ENCODE measurements around the gene SPATA13.

The SPATA13 gene

GRCh38 chr13:24261566-24261965, 101.0 kb downstream of the SPATA13 start:
- TF ChIP-seq CTCF (IDR thresholded peaks at IDR 0.05; ENCODE audit: low read depth, low read length, missing control alignments), result no peak
- in situ Hi-C loops (cut with HindIII; ENCODE audit: low pct_ligation_motif_present, low sequenced_read_pairs), result no loop called here
- Histone ChIP-seq H3K4me3 (ENCODE audit: low read depth, low read length) (no peak overlapping the region), H3K36me3 (replicated peaks) (no peaks in the 10 kb centered on the region), H3K27ac (no peak overlapping the region), H3K27me3 (replicated peaks) (no peaks in the 10 kb centered on the region)
- no peak for DNase-seq

GRCh38 chr13:24263632-24264031, 103.1 kb downstream of the SPATA13 start:
- Histone ChIP-seq H3K4me3 (ENCODE audit: low read depth, low read length) (no peak overlapping the region), H3K36me3 (replicated peaks) (no peaks in the 10 kb centered on the region), H3K27ac (no peak overlapping the region), H3K27me3 (replicated peaks) (no peaks in the 10 kb centered on the region)
- no peak for TF ChIP-seq CTCF (IDR thresholded peaks at IDR 0.05; ENCODE audit: low read depth, low read length, missing control alignments)
- peak; percentile 70 for DNase-seq
- in situ Hi-C loops (cut with HindIII; ENCODE audit: low pct_ligation_motif_present, low sequenced_read_pairs), result no loop called here

- no peak overlapping the region for H3K27ac ChIP-seq
- no peaks in the 10 kb centered on the region for H3K27me3 ChIP-seq (replicated peaks)
- no peak overlapping the region for H3K4me3 ChIP-seq (ENCODE audit: low read depth, low read length)
- DNase-seq, result no peak
- TF ChIP-seq CTCF (IDR thresholded peaks at IDR 0.05; ENCODE audit: low read depth, low read length, missing control alignments), result no peak
- in situ Hi-C loops (cut with HindIII; ENCODE audit: low pct_ligation_motif_present, low sequenced_read_pairs), result no loop called here
- no peaks in the 10 kb centered on the region for H3K36me3 ChIP-seq (replicated peaks)
Observed at GRCh38 chr13:24264976-24265375, 104.5 kb downstream of the SPATA13 start.

GRCh38 chr13:24265453-24265852, 104.9 kb downstream of the SPATA13 start:
- Histone ChIP-seq H3K4me3 (ENCODE audit: low read depth, low read length) (no peak overlapping the region), H3K27me3 (replicated peaks) (no peaks in the 10 kb centered on the region), H3K36me3 (replicated peaks) (no peaks in the 10 kb centered on the region), H3K27ac (no peak overlapping the region)
- TF ChIP-seq CTCF (IDR thresholded peaks at IDR 0.05; ENCODE audit: low read depth, low read length, missing control alignments), result no peak
- in situ Hi-C loops (cut with HindIII; ENCODE audit: low pct_ligation_motif_present, low sequenced_read_pairs), result no loop called here
- no peak for DNase-seq

- Histone ChIP-seq H3K4me3 (ENCODE audit: low read depth, low read length) (no peak overlapping the region), H3K27ac (no peak overlapping the region), H3K36me3 (replicated peaks) (no peaks in the 10 kb centered on the region), H3K27me3 (replicated peaks) (no peaks in the 10 kb centered on the region)
- no peak for TF ChIP-seq CTCF (IDR thresholded peaks at IDR 0.05; ENCODE audit: low read depth, low read length, missing control alignments)
- in situ Hi-C loops (cut with HindIII; ENCODE audit: low pct_ligation_motif_present, low sequenced_read_pairs), result no loop called here
- DNase-seq, result no peak
Observed at GRCh38 chr13:24267274-24267673, 106.8 kb downstream of the SPATA13 start.

GRCh38 chr13:24267801-24268200, 107.3 kb downstream of the SPATA13 start:
- TF ChIP-seq CTCF (IDR thresholded peaks at IDR 0.05; ENCODE audit: low read depth, low read length, missing control alignments), result no peak
- no peaks in the 10 kb centered on the region for H3K27me3 ChIP-seq (replicated peaks)
- no peak for DNase-seq
- in situ Hi-C loops (cut with HindIII; ENCODE audit: low pct_ligation_motif_present, low sequenced_read_pairs), result no loop called here
- H3K4me3 ChIP-seq (ENCODE audit: low read depth, low read length), result no peak overlapping the region
- no peaks in the 10 kb centered on the region for H3K36me3 ChIP-seq (replicated peaks)
- no peak overlapping the region for H3K27ac ChIP-seq
